ENCODE data around the gene GFPT2. TPM values are rescaled to one million over a fixed set of nuclear protein-coding genes. Genes with fewer than 3 reads are reported as not detected.

The GFPT2 gene
- total RNA-seq, 4 donors from 2014 or later: 2.1 to 5.5 (median 4.1) TPM

- Histone ChIP-seq H3K9me3 (no peaks in the 10 kb centered on the region), H3K36me3 (no peaks in the 10 kb centered on the region), H3K27ac (no peak overlapping the region), H3K4me3 (no peak overlapping the region), H3K4me1 (no peaks in the 10 kb centered on the region), H3K27me3 (no peaks in the 10 kb centered on the region)
- no peak for TF ChIP-seq POLR2A (IDR thresholded peaks at IDR 0.05)
- no peak for TF ChIP-seq CTCF (IDR thresholded peaks at IDR 0.05 in 4 of 5, conservative IDR thresholded peaks at IDR 0.05 in 1 of 5)
- intact Hi-C loops (cut with DNase I; ENCODE audit: low total_unique reads): no loop called here
- in situ Hi-C loops (cut with MboI; ENCODE audit: low sequenced_read_pairs in 4 of 4): no loop called here
- no peak for ATAC-seq
- DNase-seq: no peak
Measured at GRCh38 chr5:180326989-180327565, 26.1 kb downstream of the GFPT2 start.

- Histone ChIP-seq H3K4me3 (no peak overlapping the region), H3K36me3 (no peaks in the 10 kb centered on the region), H3K9me3 (no peaks in the 10 kb centered on the region), H3K27me3 (no peaks in the 10 kb centered on the region), H3K27ac (no peak overlapping the region), H3K4me1 (no peaks in the 10 kb centered on the region)
- no peak for TF ChIP-seq POLR2A (IDR thresholded peaks at IDR 0.05)
- no peak for TF ChIP-seq CTCF (IDR thresholded peaks at IDR 0.05 in 4 of 5, conservative IDR thresholded peaks at IDR 0.05 in 1 of 5)
- ATAC-seq (peak in 1 of 2 donors; percentile 51), DNase-seq (no peak)
- in situ Hi-C loops (cut with MboI; ENCODE audit: low sequenced_read_pairs in 4 of 4): no loop called here
- intact Hi-C loops (cut with DNase I; ENCODE audit: low total_unique reads): no loop called here
Measured at GRCh38 chr5:180324601-180324950, 28.6 kb downstream of the GFPT2 start.

GRCh38 chr5:180323941-180324600 is 29.1 kb downstream of the GFPT2 start:
- Histone ChIP-seq H3K27me3 (no peaks in the 10 kb centered on the region), H3K9me3 (no peaks in the 10 kb centered on the region), H3K4me1 (no peaks in the 10 kb centered on the region), H3K36me3 (no peaks in the 10 kb centered on the region), H3K27ac (no peak overlapping the region), H3K4me3 (no peak overlapping the region)
- ATAC-seq (no peak), DNase-seq (no peak)
- TF ChIP-seq CTCF (IDR thresholded peaks at IDR 0.05 in 4 of 5, conservative IDR thresholded peaks at IDR 0.05 in 1 of 5) (no peak), POLR2A (IDR thresholded peaks at IDR 0.05) (no peak)
- intact Hi-C loops (cut with DNase I; ENCODE audit: low total_unique reads): no loop called here
- in situ Hi-C loops (cut with MboI; ENCODE audit: low sequenced_read_pairs in 4 of 4): no loop called here

- TF ChIP-seq POLR2A (IDR thresholded peaks at IDR 0.05): no peak
- TF ChIP-seq CTCF (IDR thresholded peaks at IDR 0.05 in 4 of 5, conservative IDR thresholded peaks at IDR 0.05 in 1 of 5): no peak
- ATAC-seq: no peak
- Histone ChIP-seq H3K4me1 (no peaks in the 10 kb centered on the region), H3K27ac (no peak overlapping the region), H3K27me3 (no peaks in the 10 kb centered on the region), H3K4me3 (no peak overlapping the region), H3K9me3 (no peaks in the 10 kb centered on the region), H3K36me3 (no peaks in the 10 kb centered on the region)
- intact Hi-C loops (cut with DNase I; ENCODE audit: low total_unique reads): no loop called here
- DNase-seq: no peak
- in situ Hi-C loops (cut with MboI; ENCODE audit: low sequenced_read_pairs in 4 of 4): no loop called here
Measured at GRCh38 chr5:180323160-180323559, 30.0 kb downstream of the GFPT2 start.

Data from gastrocnemius medialis (tissue), 4 donors.